HG02678 (cell line): ENCODE results near the gene TSHZ1.

Experiments
- ATAC-seq: cut with Tn5 transposase; IDR thresholded peaks from one replicate; pipeline ENCODE4 v1.9.1; 2021; ENCODE audit warnings: mild to moderate bottlenecking, moderate library complexity; ENCODE audit not compliant: unreplicated experiment

The TSHZ1 gene

DNA sequence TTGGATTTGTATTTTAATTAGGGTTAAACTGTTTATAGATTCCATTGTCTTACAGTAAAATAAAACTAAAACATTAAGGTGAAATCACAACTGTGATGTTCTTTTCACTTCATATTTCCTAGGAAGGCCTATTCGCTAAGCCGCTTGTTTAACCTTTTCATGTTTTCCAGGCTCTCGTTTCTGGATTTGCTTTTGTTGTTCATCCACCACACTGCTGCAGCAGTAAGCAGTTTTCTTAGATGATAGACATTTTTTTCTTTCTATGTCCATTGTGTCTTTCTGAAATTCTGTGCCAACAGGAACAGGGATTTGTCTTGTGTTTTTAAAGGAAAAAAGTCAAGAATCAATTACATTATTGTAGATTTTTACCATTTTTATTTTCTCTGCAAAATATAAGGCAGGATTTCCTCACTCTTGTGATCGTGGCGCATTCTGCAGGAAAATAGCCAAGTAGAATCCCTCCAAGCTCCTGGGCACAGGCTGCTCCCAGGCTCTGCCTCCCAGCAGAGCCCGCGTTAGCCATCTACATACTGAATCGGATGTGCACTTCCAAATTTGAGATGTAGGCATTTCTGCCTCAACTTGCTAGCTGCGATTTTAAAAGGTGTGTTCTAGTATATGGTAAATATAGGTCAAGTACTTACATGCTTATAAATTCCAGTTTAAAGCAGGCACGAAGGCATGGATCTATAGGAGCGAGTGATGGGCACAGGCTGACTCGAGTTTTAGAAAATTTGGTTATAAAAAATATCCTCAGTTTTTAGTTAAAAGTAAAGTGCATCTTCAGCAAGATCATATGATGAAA lies 10.2 kb downstream of the TSHZ1 start:
- no peak for ATAC-seq

GRCh38 chr18:75221397-75221796 lies 10.8 kb downstream of the TSHZ1 start:
- no peak for ATAC-seq

GRCh38 chr18:75221897-75222296 lies 11.3 kb downstream of the TSHZ1 start:
- ATAC-seq = no peak

DNA sequence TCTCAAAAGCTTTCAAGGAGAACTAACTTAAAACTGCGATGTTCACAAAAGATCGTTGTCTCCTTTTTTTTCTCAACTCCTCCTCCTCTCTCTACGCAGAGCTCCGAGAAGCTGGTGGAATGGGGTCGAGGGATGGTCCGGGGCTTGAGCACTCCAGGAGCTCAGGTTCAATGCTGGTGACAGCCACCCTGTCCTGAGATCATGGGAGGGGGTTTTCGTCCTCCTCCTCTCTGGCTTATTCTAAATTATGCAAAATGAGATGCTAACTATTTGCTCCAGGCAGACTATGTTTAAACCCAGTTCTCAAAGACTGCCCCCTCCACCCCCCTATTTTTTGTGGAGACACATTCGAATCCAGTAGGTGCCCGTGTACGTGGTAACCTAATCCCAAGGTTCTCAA lies 11.8 kb downstream of the TSHZ1 start:
- no peak for ATAC-seq

DNA sequence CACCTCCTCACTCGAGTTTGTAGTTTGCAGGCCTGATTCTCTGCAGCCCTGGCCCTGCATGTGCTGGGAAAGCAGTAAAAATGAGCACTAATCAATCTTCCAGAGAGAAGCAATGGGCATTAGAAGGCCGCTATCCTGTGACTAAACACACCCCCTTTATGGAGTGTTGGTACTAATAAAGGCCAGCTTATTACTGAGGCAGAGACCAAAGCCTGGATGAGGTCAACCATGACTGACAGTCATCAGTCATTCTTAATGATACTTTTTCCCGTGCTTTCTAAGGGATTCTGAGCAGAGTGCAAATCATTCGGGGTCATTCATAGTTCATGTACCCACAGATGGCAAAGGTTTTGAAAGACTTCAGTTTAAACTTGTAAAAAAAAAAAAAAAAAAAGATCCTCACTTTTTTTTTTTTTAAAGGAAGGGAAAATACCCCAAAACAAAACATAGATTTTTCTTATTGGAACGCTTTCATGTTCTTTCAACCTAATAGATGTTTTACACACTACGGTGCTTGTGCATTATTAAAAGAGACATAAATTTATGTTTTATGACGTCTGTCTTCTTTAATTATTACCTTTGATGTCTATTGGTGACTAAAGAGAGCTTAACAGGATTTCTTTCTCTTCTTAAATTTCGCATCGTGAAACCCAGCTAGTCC lies 13.2 kb downstream of the TSHZ1 start:
- no peak for ATAC-seq

GRCh38 chr18:75226286-75226955 lies 15.8 kb downstream of the TSHZ1 start:
- ATAC-seq = peak; percentile 38

- ATAC-seq = peak; percentile 17
Measured at GRCh38 chr18:75226956-75227316, 16.3 kb downstream of the TSHZ1 start.

DNA sequence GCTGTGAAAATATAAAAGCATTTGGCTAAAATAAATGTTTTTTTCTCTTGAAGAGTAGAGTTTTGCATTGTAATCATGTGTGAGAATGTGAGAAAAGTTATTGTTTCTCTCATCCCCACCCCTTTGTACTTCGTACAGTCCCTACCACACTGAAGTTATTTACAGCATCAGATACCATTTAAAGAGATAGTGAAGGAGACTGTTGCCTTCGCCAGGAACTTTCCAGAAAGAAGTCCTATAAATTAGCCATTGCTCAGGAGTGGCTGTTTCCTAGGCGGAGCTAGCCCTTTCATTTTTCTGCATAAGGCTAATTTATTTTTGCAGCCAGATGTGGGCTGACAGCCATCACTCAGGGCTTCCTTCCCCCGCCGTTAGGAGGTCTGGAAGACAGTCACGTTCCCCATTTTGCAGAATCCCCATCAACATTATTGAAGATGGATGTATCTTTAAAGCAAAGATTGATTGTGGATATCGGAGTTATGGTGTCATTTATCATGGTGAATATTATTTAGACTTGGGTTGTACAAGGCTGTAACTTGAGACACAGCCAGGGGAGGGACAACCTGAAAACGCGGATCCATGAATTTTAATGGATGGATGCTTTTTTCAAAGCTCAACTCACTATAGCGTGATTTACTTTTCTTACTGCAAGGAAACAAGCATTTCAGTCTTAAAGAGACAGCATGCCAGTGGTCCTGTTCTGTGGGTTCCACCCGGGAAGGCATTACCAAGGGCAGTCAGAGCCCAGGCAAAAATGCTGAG lies 17.1 kb downstream of the TSHZ1 start:
- ATAC-seq = no peak

DNA sequence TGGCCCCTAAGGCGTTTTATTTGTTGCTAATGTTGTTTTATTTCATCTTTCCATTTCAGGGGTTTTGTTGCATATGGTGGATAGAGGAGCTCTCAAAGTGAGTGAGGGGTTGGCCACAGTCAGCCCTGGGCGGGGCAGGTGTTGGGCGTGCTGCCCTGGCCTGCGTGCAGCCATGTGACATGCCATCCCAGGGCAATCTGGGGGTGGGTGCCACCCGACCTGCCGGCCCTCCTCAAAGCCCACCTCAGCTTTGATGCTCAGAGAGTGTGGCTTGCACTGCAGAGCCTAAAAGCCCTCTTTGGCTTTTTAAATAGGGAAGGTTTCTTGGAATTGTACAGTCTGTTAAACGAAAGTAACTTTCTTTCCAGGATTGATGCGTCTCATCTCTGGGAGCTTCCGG lies 18.4 kb downstream of the TSHZ1 start:
- ATAC-seq = no peak

DNA sequence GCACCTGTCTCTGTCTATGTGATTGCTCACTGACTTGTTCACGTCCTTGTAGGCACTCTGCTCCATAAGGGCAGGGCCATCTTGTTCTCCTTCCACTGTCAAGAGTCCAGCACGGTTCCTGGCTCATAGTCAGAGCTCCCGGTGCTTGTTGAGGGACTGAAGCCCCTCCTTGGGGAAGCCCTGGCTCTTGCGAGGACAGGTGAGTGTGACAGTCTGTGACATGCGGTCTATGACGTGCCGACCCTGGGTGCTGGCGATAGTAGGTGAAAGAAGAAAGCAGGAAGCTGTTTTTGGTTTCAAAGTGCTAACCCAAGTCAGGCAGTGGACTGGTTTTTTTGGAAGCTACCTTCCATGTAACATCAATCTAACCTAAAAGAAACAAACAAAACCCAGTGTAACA lies 18.8 kb downstream of the TSHZ1 start:
- no peak for ATAC-seq

GRCh38 chr18:75230163-75231052 lies 19.8 kb downstream of the TSHZ1 start:
- ATAC-seq = no peak

DNA sequence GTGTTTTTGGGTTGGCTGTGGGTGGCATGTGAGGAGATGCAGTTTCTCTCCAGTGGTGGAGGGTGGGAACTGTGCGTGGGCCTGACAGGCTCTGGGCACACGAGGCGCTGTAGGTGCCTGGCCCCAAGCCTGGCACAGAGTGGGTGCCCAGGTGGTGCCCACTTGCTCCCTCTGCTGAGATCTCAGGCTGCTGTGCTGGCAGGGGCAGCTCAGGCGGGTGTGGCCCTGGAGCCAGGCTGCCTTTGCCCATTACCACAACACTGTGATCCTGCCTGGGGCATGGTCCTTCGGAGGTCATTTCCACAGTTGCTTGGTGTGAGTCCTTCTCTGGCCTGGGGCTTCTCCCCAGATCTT lies 20.4 kb downstream of the TSHZ1 start:
- ATAC-seq = no peak

DNA sequence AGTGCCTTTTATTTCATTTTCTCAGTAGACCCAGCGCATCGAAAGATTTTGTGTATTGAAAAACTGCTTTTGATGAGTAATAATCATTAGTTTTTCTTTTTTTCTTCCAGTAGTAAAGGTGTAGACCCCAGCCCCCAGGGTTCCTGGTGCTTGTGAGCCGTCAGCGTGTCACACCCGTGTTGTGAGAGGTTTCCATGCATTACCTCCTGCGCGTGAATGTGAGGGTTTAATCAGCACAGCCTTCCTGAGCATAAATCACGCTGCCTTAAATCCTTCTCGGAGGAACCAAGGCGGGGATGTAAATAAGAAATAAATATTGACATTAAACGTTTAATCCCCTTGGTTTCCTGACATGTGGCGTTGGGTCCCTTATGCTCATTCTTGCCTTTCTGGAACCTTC lies 24.3 kb downstream of the TSHZ1 start:
- ATAC-seq = no peak

- ATAC-seq = no peak
Measured at GRCh38 chr18:75235896-75236295, 25.3 kb downstream of the TSHZ1 start.

GRCh38 chr18:75238100-75238499 lies 27.5 kb downstream of the TSHZ1 start:
- ATAC-seq = no peak

- ATAC-seq = no peak
Measured at GRCh38 chr18:75238786-75239185, 28.2 kb downstream of the TSHZ1 start.

DNA sequence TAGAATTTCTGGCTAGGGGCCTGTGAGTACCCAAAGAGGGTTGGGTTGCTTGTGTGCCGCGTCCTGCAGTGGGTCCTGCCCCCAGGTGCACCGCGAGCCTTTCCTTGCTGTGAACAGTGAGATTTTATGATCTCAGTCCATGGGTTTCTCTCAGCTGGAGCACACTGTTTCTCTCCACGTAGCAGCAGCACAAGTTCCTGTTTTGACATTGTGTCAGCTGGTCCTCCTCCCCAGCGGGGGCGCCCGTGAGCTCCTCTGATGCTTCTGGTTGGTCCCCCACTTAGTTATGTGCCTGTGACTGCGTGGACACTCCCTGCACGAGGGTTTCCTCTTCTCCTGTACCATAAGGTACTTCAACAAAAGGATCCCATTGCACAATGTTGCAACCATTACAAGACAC lies 29.8 kb downstream of the TSHZ1 start:
- no peak for ATAC-seq

DNA sequence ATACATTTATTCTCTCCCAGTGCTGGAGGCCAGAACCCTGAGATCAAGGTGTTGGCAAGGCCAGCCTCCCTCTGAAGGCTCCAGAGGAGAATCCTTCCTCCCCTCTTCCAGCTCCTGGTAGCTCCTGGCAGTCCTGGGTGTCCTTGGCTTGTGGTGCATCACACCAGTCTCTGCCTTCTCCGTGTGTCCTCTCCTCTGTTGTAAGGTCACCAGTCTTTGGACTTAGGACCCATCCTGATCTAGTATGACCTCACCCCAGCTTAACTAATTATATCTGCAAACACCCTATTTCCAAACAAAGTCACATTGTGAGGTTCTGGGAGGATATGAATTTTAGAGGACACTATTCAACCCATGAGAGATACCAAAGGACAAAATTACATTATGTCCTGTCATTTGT lies 31.1 kb downstream of the TSHZ1 start:
- ATAC-seq = no peak

GRCh38 chr18:75244351-75245313 lies 34.0 kb downstream of the TSHZ1 start:
- ATAC-seq = no peak
